HG02763 (cell line): ENCODE data around the gene POLD2.

Source experiments
- ATAC-seq: cut with Tn5 transposase; IDR thresholded peaks from one replicate; pipeline ENCODE4 v1.9.1; 2021; ENCODE audit warnings: mild to moderate bottlenecking, moderate library complexity; ENCODE audit not compliant: unreplicated experiment

The POLD2 gene

DNA sequence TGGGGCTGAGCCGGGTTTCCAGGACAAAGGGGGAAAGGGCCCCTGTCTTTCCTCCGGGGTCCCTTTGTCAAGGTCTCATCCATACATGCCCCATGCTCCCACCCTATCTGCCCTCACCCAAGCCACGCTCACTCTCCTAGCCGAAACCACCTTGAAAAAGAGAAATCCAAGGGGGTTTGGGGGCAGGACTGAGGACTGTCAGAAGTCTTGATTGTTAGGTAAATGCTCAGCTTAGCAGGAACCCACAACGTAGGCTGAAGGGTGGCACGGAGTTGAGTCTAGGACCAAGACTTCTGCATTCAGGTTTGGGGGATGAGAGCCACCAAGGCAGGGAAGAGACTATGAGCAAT, 57.3 kb downstream of the POLD2 start:
- ATAC-seq = no peak

- ATAC-seq = no peak
Observed at GRCh38 chr7:44065431-44066110, 57.8 kb downstream of the POLD2 start, which contains the start of gene PGAM2. TSS of gene PGAM2 (minus strand) at chr7:44065567. CDS start at chr7:44065529, 38 bp downstream.

DNA sequence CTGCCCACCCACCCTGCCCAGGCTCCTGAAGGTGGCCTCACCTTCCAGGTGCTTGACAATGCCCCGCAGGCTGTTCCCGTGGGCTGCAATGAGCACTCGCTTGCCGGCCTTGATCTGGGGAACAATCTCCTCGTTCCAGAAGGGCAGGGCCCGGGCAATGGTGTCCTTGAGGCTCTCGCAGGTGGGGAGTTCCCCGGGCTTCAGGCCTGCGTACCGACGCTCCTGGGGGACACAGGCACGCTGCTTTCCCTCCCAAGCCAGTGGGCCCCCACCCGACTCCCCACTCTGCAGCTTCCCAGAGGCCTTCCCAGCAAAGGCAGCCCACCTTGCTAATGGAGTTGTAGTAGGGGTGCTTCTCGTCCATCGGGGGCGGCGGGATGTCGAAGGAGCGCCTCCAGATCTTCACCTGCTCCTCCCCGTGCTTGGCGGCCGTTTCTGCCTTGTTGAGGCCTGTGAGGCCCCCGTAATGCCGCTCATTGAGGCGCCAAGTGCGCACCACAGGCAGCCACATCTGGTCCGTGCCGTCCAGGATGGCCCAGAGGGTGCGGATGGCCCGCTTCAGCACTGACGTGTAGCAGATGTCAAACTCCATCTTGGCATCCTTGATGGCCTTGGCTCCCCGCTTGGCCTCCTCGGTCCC, 58.4 kb downstream of the POLD2 start:
- no peak for ATAC-seq
